HepG2 (cell line): ENCODE data around the gene TTLL4. TPM values are rescaled to one million over a fixed set of nuclear protein-coding genes. Genes with fewer than 3 reads are reported as not detected.

Experiments used
- IRF2 ChIP-seq: IDR thresholded peaks from 2 replicates; pipeline ENCODE4 v1.6.1; 2018; ENCODE audit warnings: missing genetic modification reagents, missing compliant biosample characterization
- MTF2 ChIP-seq: sonication (generic); formaldehyde crosslinking; IDR thresholded peaks from 2 replicates; pipeline ENCODE4 v1.5.0; 2020; ENCODE audit warnings: missing genetic modification reagents, borderline replicate concordance
- MZF1 ChIP-seq: sonication (generic); formaldehyde crosslinking; IDR thresholded peaks from 2 replicates; pipeline ENCODE4 v1.8.1; 2023; ENCODE audit warnings: mild to moderate bottlenecking, missing genetic modification reagents, borderline replicate concordance
- NPAS2 ChIP-seq: sonication (generic); formaldehyde crosslinking; IDR thresholded peaks from 2 replicates; pipeline ENCODE4 v1.8.0; 2022; ENCODE audit warnings: mild to moderate bottlenecking, missing genetic modification reagents, borderline replicate concordance
- NR2F6 ChIP-seq, 2 experiments: IDR thresholded peaks; 2 replicates each; pipeline ENCODE4 v1.6.1; 2016; ENCODE audit warnings: antibody characterized with exemption in 1 of 2, mild to moderate bottlenecking in 1 of 2
- SATB2 ChIP-seq: sonication (generic); formaldehyde crosslinking; IDR thresholded peaks from 2 replicates; pipeline ENCODE4 v1.5.0; 2020; ENCODE audit warnings: missing genetic modification reagents
- SNAI1 ChIP-seq: sonication (generic); formaldehyde crosslinking; IDR thresholded peaks from 2 replicates; pipeline ENCODE4 v1.5.0; 2020; ENCODE audit warnings: mild to moderate bottlenecking, missing genetic modification reagents, borderline replicate concordance
- SNRNP70 ChIP-seq: fragments of 200-400 bp; formaldehyde crosslinking; IDR thresholded peaks from 2 replicates; pipeline ENCODE4 v1.6.1; 2017; ENCODE audit warnings: mild to moderate bottlenecking, low read depth, low read length, moderate library complexity
- SYNCRIP ChIP-seq: fragments of 200-400 bp; formaldehyde crosslinking; IDR thresholded peaks from 2 replicates; pipeline ENCODE4 v1.6.1; 2018; ENCODE audit warnings: mild to moderate bottlenecking, low read depth, low read length; ENCODE audit not compliant: insufficient read depth
- XBP1 ChIP-seq: sonication (generic); formaldehyde crosslinking; IDR thresholded peaks from 2 replicates; pipeline ENCODE4 v1.5.0; 2020; ENCODE audit warnings: missing genetic modification reagents
- ZFP82 ChIP-seq: sonication (generic); formaldehyde crosslinking; IDR thresholded peaks from 2 replicates; pipeline ENCODE4 v1.5.1; 2020; ENCODE audit warnings: mild to moderate bottlenecking, missing genetic modification reagents, borderline replicate concordance
- ZNF496 ChIP-seq: sonication (generic); formaldehyde crosslinking; IDR thresholded peaks from 2 replicates; pipeline ENCODE4 v1.8.1; 2023; ENCODE audit warnings: mild to moderate bottlenecking, moderate library complexity, missing genetic modification reagents; ENCODE audit not compliant: insufficient replicate concordance
- ZNF615 ChIP-seq: sonication (generic); formaldehyde crosslinking; IDR thresholded peaks from 2 replicates; pipeline ENCODE4 v1.5.0; 2020; ENCODE audit warnings: mild to moderate bottlenecking, missing genetic modification reagents, borderline replicate concordance
- polyA plus RNA-seq, 8 experiments: library from polyadenylated mRNA; depleted of rRNA in 3 of 8; stranded (reverse) in 7 of 8; unstranded in 1 of 8; fragments of >200 nt; fragmentation: Illumina TruSeq in 4 of 8; extraction: Trizol in 4 of 8; gene quantifications; 2 replicates each; pipeline versions ENCODE4 v1.2.1 to v1.2.3, GENCODE V29; 2011 to 2016; ENCODE audit warnings: low read depth in 4 of 8, missing spikeins in 1 of 8, mixed read lengths in 1 of 8; ENCODE audit not compliant: insufficient read depth in 1 of 8
- total RNA-seq, 5 experiments: library from RNA; depleted of rRNA; stranded (reverse); fragments of >200 nt; fragmentation: Illumina TruSeq; extraction: Trizol; gene quantifications; 2 replicates each; pipeline ENCODE4 v1.2.3, GENCODE V29; 2016; ENCODE audit warnings: low read depth in 1 of 5
- TF ChIP-seq, protein P1 (sequence below): sonication (generic); formaldehyde crosslinking; conservative IDR thresholded peaks from 2 replicates; pipeline ENCODE4 v1.4.0; 2020; ENCODE audit warnings: mild to moderate bottlenecking, missing genetic modification reagents, moderate library complexity
- TF ChIP-seq, protein P2 (sequence below): sonication (generic); formaldehyde crosslinking; IDR thresholded peaks from 2 replicates; pipeline ENCODE4 v1.5.0; 2020; ENCODE audit warnings: mild to moderate bottlenecking, missing genetic modification reagents, borderline replicate concordance

The TTLL4 gene
- total and polyA plus RNA-seq, 2 of the 13 experiments (the other 11 are each of a cell fraction or from before 2014, with no cell fraction given) = 77.5 to 84.6 TPM

DNA sequence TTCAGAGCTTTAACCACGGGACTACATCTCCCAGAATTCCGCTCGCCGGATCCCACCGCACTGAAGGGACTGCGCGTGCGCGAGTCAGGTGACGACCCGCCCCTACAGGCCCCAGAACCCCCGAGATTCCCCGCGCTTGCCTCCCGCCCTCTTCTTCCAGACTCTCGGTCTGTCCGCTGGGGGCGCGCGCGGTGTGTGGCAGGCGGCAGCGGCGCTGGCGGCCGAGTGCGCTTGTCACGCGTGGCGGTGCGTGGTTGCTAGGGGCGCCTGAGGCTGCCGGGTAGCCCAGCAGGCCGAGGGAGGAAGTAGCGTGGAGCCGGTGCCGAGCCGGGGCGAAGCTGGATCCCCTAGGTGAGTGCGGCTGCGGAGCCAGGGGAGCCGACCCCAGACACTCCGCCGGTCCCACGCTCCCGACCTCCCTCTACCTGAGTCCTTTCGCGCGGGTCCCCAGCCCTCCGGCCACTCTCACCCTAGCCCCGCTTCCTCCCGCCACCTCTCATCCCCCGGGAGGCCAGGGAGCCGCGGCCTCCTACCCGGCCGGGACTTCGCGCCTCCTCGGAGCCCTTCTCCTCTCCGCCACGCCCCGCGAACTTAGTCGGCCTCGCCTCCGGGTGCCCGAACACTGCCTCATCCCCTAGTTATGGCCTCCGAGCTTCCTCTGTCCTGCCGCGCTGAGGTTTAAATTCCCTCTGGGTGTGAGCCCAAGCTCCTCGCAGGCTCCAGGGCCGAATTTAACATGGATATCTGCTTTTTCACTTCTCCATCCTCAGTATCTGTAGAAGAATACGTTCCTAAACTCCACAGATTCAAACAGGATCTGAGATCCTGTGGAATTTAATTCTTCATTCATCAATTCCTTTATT is at the start of gene TTLL4 (continued):
- TF ChIP-seq ZFP82 (CRISPR knock-in tag) (peak; percentile 89), ZNF615 (CRISPR knock-in tag) (0 out of 2 replicates have a peak, but pooled peaks have one; percentile 71), ZNF496 (CRISPR knock-in tag) (no peak), IRF2 (peak; percentile 86; the same call in 1 of the 2 replicates), MTF2 (peak; percentile 93), MZF1 (CRISPR knock-in tag) (no peak), XBP1 (no peak), SATB2 (CRISPR knock-in tag) (peak; percentile 10; the same call in 1 of the 2 replicates), SNAI1 (CRISPR knock-in tag) (peak; percentile 90), SNRNP70 (no peak), SYNCRIP (no peak), NPAS2 (CRISPR knock-in tag) (no peak), NR2F6 (IDR thresholded peaks at IDR 0.05) (no peak), NR2F6 (CRISPR knock-in tag; IDR thresholded peaks at IDR 0.05) (peak; percentile 76; the same call in 1 of the 2 replicates)
- TF ChIP-seq, protein P1, sequence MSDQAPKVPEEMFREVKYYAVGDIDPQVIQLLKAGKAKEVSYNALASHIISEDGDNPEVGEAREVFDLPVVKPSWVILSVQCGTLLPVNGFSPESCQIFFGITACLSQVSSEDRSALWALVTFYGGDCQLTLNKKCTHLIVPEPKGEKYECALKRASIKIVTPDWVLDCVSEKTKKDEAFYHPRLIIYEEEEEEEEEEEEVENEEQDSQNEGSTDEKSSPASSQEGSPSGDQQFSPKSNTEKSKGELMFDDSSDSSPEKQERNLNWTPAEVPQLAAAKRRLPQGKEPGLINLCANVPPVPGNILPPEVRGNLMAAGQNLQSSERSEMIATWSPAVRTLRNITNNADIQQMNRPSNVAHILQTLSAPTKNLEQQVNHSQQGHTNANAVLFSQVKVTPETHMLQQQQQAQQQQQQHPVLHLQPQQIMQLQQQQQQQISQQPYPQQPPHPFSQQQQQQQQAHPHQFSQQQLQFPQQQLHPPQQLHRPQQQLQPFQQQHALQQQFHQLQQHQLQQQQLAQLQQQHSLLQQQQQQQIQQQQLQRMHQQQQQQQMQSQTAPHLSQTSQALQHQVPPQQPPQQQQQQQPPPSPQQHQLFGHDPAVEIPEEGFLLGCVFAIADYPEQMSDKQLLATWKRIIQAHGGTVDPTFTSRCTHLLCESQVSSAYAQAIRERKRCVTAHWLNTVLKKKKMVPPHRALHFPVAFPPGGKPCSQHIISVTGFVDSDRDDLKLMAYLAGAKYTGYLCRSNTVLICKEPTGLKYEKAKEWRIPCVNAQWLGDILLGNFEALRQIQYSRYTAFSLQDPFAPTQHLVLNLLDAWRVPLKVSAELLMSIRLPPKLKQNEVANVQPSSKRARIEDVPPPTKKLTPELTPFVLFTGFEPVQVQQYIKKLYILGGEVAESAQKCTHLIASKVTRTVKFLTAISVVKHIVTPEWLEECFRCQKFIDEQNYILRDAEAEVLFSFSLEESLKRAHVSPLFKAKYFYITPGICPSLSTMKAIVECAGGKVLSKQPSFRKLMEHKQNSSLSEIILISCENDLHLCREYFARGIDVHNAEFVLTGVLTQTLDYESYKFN (CRISPR knock-in tag) = peak; percentile 75
- TF ChIP-seq, protein P2, sequence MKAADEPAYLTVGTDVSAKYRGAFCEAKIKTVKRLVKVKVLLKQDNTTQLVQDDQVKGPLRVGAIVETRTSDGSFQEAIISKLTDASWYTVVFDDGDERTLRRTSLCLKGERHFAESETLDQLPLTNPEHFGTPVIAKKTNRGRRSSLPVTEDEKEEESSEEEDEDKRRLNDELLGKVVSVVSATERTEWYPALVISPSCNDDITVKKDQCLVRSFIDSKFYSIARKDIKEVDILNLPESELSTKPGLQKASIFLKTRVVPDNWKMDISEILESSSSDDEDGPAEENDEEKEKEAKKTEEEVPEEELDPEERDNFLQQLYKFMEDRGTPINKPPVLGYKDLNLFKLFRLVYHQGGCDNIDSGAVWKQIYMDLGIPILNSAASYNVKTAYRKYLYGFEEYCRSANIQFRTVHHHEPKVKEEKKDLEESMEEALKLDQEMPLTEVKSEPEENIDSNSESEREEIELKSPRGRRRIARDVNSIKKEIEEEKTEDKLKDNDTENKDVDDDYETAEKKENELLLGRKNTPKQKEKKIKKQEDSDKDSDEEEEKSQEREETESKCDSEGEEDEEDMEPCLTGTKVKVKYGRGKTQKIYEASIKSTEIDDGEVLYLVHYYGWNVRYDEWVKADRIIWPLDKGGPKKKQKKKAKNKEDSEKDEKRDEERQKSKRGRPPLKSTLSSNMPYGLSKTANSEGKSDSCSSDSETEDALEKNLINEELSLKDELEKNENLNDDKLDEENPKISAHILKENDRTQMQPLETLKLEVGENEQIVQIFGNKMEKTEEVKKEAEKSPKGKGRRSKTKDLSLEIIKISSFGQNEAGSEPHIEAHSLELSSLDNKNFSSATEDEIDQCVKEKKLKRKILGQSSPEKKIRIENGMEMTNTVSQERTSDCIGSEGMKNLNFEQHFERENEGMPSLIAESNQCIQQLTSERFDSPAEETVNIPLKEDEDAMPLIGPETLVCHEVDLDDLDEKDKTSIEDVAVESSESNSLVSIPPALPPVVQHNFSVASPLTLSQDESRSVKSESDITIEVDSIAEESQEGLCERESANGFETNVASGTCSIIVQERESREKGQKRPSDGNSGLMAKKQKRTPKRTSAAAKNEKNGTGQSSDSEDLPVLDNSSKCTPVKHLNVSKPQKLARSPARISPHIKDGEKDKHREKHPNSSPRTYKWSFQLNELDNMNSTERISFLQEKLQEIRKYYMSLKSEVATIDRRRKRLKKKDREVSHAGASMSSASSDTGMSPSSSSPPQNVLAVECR (CRISPR knock-in tag) = peak; percentile 99
